GM23338 (cell line): ENCODE results near the gene ANKRD44. TPM values are rescaled to one million over a fixed set of nuclear protein-coding genes. Genes with fewer than 3 reads are reported as not detected.

Experiments
- ATAC-seq: fragments of 200-7000 bp; cut with Tn5 transposase; 3 replicates; pipeline ENCODE4 v1.9.1; 2020
- DNase-seq: peaks from one replicate; pipeline ENCODE4 v3.0.0-alpha.2; 2015; ENCODE audit warnings: low spot score
- H2AFZ ChIP-seq: fragments of 200-600 bp; sonication (generic); 2 replicates; pipeline ENCODE4 v1.8.0; 2016; ENCODE audit warnings: antibody characterized with exemption, mild to moderate bottlenecking, moderate library complexity
- H3F3A ChIP-seq: fragments of 200-600 bp; sonication (generic); replicated peaks from 2 replicates; pipeline ENCODE4 v1.8.0; 2017; ENCODE audit warnings: antibody characterized with exemption, mixed run types, low read depth
- H3K27ac ChIP-seq: fragments of 200-600 bp; sonication (generic); 2 replicates; pipeline ENCODE4 v1.6.1; 2016; ENCODE audit warnings: low read depth
- H3K27me3 ChIP-seq: fragments of 200-600 bp; sonication (generic); 2 replicates; pipeline ENCODE4 v1.8.0; 2016; ENCODE audit warnings: mild to moderate bottlenecking, mixed run types, moderate library complexity; ENCODE audit not compliant: insufficient read depth
- H3K36me3 ChIP-seq: fragments of 200-600 bp; sonication (generic); 2 replicates; pipeline ENCODE4 v1.8.0; 2016; ENCODE audit warnings: mild to moderate bottlenecking; ENCODE audit not compliant: insufficient read depth
- H3K4me1 ChIP-seq: fragments of 200-600 bp; sonication (generic); 2 replicates; pipeline ENCODE4 v1.8.0; 2016; ENCODE audit warnings: mild to moderate bottlenecking, moderate library complexity; ENCODE audit not compliant: insufficient read depth
- H3K4me2 ChIP-seq: fragments of 200-600 bp; sonication (generic); 2 replicates; pipeline ENCODE4 v1.7.1; 2017; ENCODE audit warnings: mixed run types
- H3K4me3 ChIP-seq: fragments of 200-600 bp; sonication (generic); 2 replicates; pipeline ENCODE4 v1.6.1; 2016; ENCODE audit warnings: mixed run types
- H3K79me2 ChIP-seq: fragments of 200-600 bp; sonication (generic); replicated peaks from 2 replicates; pipeline ENCODE4 v1.8.0; 2017; ENCODE audit warnings: mild to moderate bottlenecking; ENCODE audit not compliant: insufficient read depth
- H3K9me2 ChIP-seq: fragments of 200-600 bp; sonication (generic); 2 replicates; pipeline ENCODE4 v1.8.0; 2017; ENCODE audit not compliant: insufficient read depth
- H4K20me1 ChIP-seq: fragments of 200-600 bp; sonication (generic); replicated peaks from 2 replicates; pipeline ENCODE4 v1.8.0; 2017; ENCODE audit warnings: mild to moderate bottlenecking; ENCODE audit not compliant: insufficient read depth
- H3K27ac Mint-ChIP-seq: 2 replicates; pipeline ENCODE4 v1.8.0; 2020; ENCODE audit warnings: inconsistent platforms, mild to moderate bottlenecking, moderate library complexity, mixed read lengths
- H3K27me3 Mint-ChIP-seq: 3 replicates; pipeline ENCODE4 v1.8.0; 2022; ENCODE audit warnings: low read depth, mild to moderate bottlenecking, moderate library complexity, mixed read lengths, inconsistent platforms; ENCODE audit not compliant: insufficient read depth, poor library complexity
- H3K36me3 Mint-ChIP-seq: 3 replicates; pipeline ENCODE4 v1.8.0; 2021; ENCODE audit warnings: low read depth, mild to moderate bottlenecking, inconsistent platforms, moderate library complexity, mixed read lengths
- H3K4me1 Mint-ChIP-seq: 3 replicates; pipeline ENCODE4 v1.8.0; 2020; ENCODE audit warnings: mild to moderate bottlenecking, inconsistent platforms, mixed read lengths
- H3K4me3 Mint-ChIP-seq: 3 replicates; pipeline ENCODE4 v1.8.0; 2021; ENCODE audit warnings: moderate library complexity, mild to moderate bottlenecking, inconsistent platforms, mixed read lengths
- H3K9me3 Mint-ChIP-seq: 3 replicates; pipeline ENCODE4 v1.8.0; 2020; ENCODE audit warnings: moderate library complexity, mild to moderate bottlenecking, inconsistent platforms, mixed read lengths
- CREB1 ChIP-seq: fragments of 250-450 bp; sonication (Bioruptor Pico); IDR thresholded peaks from 2 replicates; pipeline ENCODE4 v1.5.0; 2020; ENCODE audit warnings: low read depth, mild to moderate bottlenecking, moderate library complexity
- CTCF ChIP-seq, 2 experiments: fragments of 200-600 bp in 1 of 2; sonication (generic) in 1 of 2; conservative IDR thresholded peaks; 2 replicates each; pipeline versions ENCODE4 v1.5.1 to v1.6.1; 2016 to 2017; ENCODE audit warnings: antibody characterized with exemption in 2 of 2, low read depth in 2 of 2, mild to moderate bottlenecking in 2 of 2, moderate library complexity in 1 of 2
- ETS1 ChIP-seq: IDR thresholded peaks from 2 replicates; pipeline ENCODE4 v1.6.1; 2016; ENCODE audit warnings: antibody characterized with exemption
- EZH2 ChIP-seq: fragments of 200-600 bp; sonication (generic); IDR thresholded peaks from one replicate; pipeline ENCODE4 v1.8.0; 2017; ENCODE audit warnings: antibody characterized with exemption, mild to moderate bottlenecking, low read depth; ENCODE audit not compliant: unreplicated experiment
- EZH2phosphoT487 ChIP-seq: fragments of 200-600 bp; sonication (generic); IDR thresholded peaks from one replicate; pipeline ENCODE4 v1.8.1; 2018; ENCODE audit warnings: antibody characterized with exemption; ENCODE audit not compliant: unreplicated experiment
- NANOG ChIP-seq: IDR thresholded peaks from 2 replicates; pipeline ENCODE4 v1.6.1; 2016; ENCODE audit warnings: antibody characterized with exemption, borderline replicate concordance
- REST ChIP-seq: IDR thresholded peaks from one replicate; pipeline ENCODE4 v1.6.1; 2018; ENCODE audit warnings: antibody characterized with exemption; ENCODE audit not compliant: unreplicated experiment
- STAT1 ChIP-seq: IDR thresholded peaks from one replicate; pipeline ENCODE4 v1.6.1; 2016; ENCODE audit warnings: antibody characterized with exemption; ENCODE audit not compliant: unreplicated experiment
- ZNF462 ChIP-seq: fragments of 250-450 bp; sonication (Bioruptor Pico); IDR thresholded peaks from 2 replicates; pipeline ENCODE4 v1.5.0; 2020; ENCODE audit warnings: mild to moderate bottlenecking, moderate library complexity
- polyA plus RNA-seq: library from polyadenylated mRNA; unstranded; fragments of >200 nt; fragmentation: Nextera tagmentation; extraction: Ambion mirVana; gene quantifications from 2 replicates; pipeline ENCODE4 v1.2.1, GENCODE V29; 2016
- total RNA-seq: library from RNA; depleted of rRNA; stranded (reverse); fragments of >200 nt; shearing (Covaris generic); gene quantifications from 2 replicates; pipeline ENCODE4 v1.2.3, GENCODE V29; 2014

ANKRD44 gene
- total and polyA plus RNA-seq, 2 experiments from 2014 or later = 0.44 to 0.56 TPM

GRCh38 chr2:197229509-197230443, 80.8 kb downstream of the ANKRD44 start:
- no peaks in the 10 kb centered on the region for H3K79me2 ChIP-seq
- no peak for ATAC-seq
- H3K4me3 Mint-ChIP-seq = no peak overlapping the region
- DNase-seq = no peak
- H3K27me3 ChIP-seq = no peaks in the 10 kb centered on the region
- H3K4me2 ChIP-seq = no peak overlapping the region
- H2AFZ ChIP-seq = no peak overlapping the region
- H3K27ac ChIP-seq = no peak overlapping the region
- 0 out of 2 replicates have a peak, but pooled peaks cover 3% of the 10 kb centered on the region for H4K20me1 ChIP-seq
- H3K36me3 Mint-ChIP-seq = no peaks in the 10 kb centered on the region
- H3K4me1 Mint-ChIP-seq = peaks cover 2% of the 10 kb centered on the region; the same call in 1 of the 3 replicates
- H3K36me3 ChIP-seq = no peaks in the 10 kb centered on the region
- H3F3A ChIP-seq = no peaks in the 10 kb centered on the region
- H3K4me3 ChIP-seq = no peak overlapping the region
- peaks cover 3% of the 10 kb centered on the region for H3K27me3 Mint-ChIP-seq
- no peaks in the 10 kb centered on the region for H3K9me3 Mint-ChIP-seq
- H3K9me2 ChIP-seq = no peaks in the 10 kb centered on the region
- H3K27ac Mint-ChIP-seq = no peak overlapping the region
- H3K4me1 ChIP-seq = no peaks in the 10 kb centered on the region
- TF ChIP-seq CTCF (conservative IDR thresholded peaks at IDR 0.05; ENCODE audit: low read depth in 2 of 2) (no peak), EZH2phosphoT487 (no peak), STAT1 (no peak), EZH2 (no peak), CREB1 (CRISPR knock-in tag) (no peak), ZNF462 (no peak), ETS1 (no peak), NANOG (no peak), REST (no peak)
